Spleen (tissue), 11 donors: Measurements from ENCODE around the gene PIGQ. TPM values are rescaled to one million over a fixed set of nuclear protein-coding genes. Genes with fewer than 3 reads are reported as not detected.

ENCODE experiments used
- DNase-seq: peaks from one replicate; pipeline ENCODE4 v3.0.0-alpha.2; 2020
- H3K27ac ChIP-seq, 8 donors: fragments of 200-600 bp; sonication (generic) in 7 of 8; 1 replicate in 4 of 8; 2 replicates in 4 of 8; pipeline versions ENCODE4 v1.5.0 to v1.8.0; 2016 to 2021; ENCODE audit warnings: inconsistent platforms in 4 of 8, mild to moderate bottlenecking in 4 of 8, moderate library complexity in 1 of 8
- H3K27me3 ChIP-seq, 7 donors: fragments of 200-600 bp; sonication (generic) in 6 of 7; replicated peaks in 1 of 7; 1 replicate in 4 of 7; 2 replicates in 3 of 7; pipeline versions ENCODE4 v1.5.0 to v1.8.0; 2016 to 2021; ENCODE audit warnings: inconsistent platforms in 3 of 7, mild to moderate bottlenecking in 1 of 7
- H3K36me3 ChIP-seq, 6 donors: fragments of 200-600 bp; sonication (generic) in 5 of 6; 1 replicate in 4 of 6; 2 replicates in 2 of 6; pipeline versions ENCODE4 v1.5.0 to v1.8.0; 2016 to 2021; ENCODE audit warnings: inconsistent platforms in 2 of 6
- H3K4me1 ChIP-seq, 6 donors: fragments of 200-600 bp; sonication (generic) in 5 of 6; 1 replicate in 3 of 6; 2 replicates in 3 of 6; pipeline versions ENCODE4 v1.5.0 to v1.8.0; 2016 to 2021; ENCODE audit warnings: inconsistent platforms in 3 of 6
- H3K4me3 ChIP-seq, 8 donors: fragments of 200-600 bp; sonication (generic) in 7 of 8; 1 replicate in 4 of 8; 2 replicates in 4 of 8; pipeline versions ENCODE4 v1.5.0 to v1.8.0; 2016 to 2021; ENCODE audit warnings: inconsistent platforms in 4 of 8, mild to moderate bottlenecking in 4 of 8, moderate library complexity in 2 of 8
- H3K9me3 ChIP-seq, 8 donors: fragments of 200-600 bp; sonication (generic) in 7 of 8; 1 replicate in 4 of 8; 2 replicates in 4 of 8; pipeline versions ENCODE4 v1.5.0 to v1.8.0; 2016 to 2021; ENCODE audit warnings: inconsistent platforms in 4 of 8
- CTCF ChIP-seq, 11 experiments: fragments of 200-600 bp in 7 of 11; fragments of 450-650 bp in 4 of 11; sonication (generic) in 4 of 11; IDR thresholded peaks in 8 of 11; conservative IDR thresholded peaks in 3 of 11; 1 replicate in 7 of 11; 2 replicates in 4 of 11; pipeline versions ENCODE4 v1.4.0 to v1.8.0; 2016 to 2021; ENCODE audit warnings: antibody characterized with exemption in 11 of 11, inconsistent platforms in 4 of 11, mild to moderate bottlenecking in 1 of 11
- POLR2A ChIP-seq, 3 donors: fragments of 450-650 bp; IDR thresholded peaks; one replicate each; pipeline ENCODE4 v1.5.1; 2017; ENCODE audit warnings: antibody characterized with exemption in 3 of 3, mild to moderate bottlenecking in 1 of 3
- POLR2AphosphoS5 ChIP-seq, 3 donors: sonication (generic); formaldehyde crosslinking; IDR thresholded peaks; one replicate each; pipeline ENCODE4 v1.5.1; 2017; ENCODE audit warnings: antibody characterized with exemption in 3 of 3
- WGBS, 5 donors: extraction: QIAGEN DNeasy Blood & Tissue Kit in 3 of 5; methylation state at CpG; one replicate each; pipeline versions ENCODE4 v1.1.5 to v1.1.7; 2013 to 2018; 5-methylcytosine and 5-hydroxymethylcytosine counted together
- intact Hi-C: fragments of 100-400 bp; cut with DNase I; formaldehyde crosslinking; loops from one replicate; pipeline ENCODE4 v1.15.0; 2023; ENCODE audit warnings: low total_unique reads
- polyA plus RNA-seq, 3 donors: library from polyadenylated mRNA; stranded (reverse); fragments of 200-250 nt; gene quantifications; one replicate each; pipeline ENCODE4 v1.2.1, GENCODE V29; 2013
- total RNA-seq, 7 donors: library from RNA; depleted of rRNA in 3 of 7; stranded (reverse); fragments of >200 nt in 3 of 7; fragmentation: NEBNext Ultra II Directional in 4 of 7; extraction: Animal tissue kit (Norgen Biotek cat#: 25700) in 4 of 7; gene quantifications; one replicate each; pipeline versions ENCODE4 v1.1.0 to v1.2.1, GENCODE V29; 2016 to 2021
- donor health status: healthy with polysubstance abuse.
- donor health status: DM: no; HTN: no; CAD: no; lungs with moderate emphysema.
- donor health status: DM: no; HTN: no; CAD: no.
- donor health status: Bipolar disorder and iron deficiency.
- donor health status: healthy.
- donor health status: DM: no; HTN: no; CAD: no.
- donor health status: DM: yes; HTN: yes; CAD: no.

Gene PIGQ
- total and polyA plus RNA-seq, 10 donors = 20.7 to 70.5 (median 39.8) TPM

- intact Hi-C loops = no loop called here
- peaks cover 37 to 88% (median 69%) of the 10 kb centered on the region in 6 donors for H3K4me1 ChIP-seq
- 1 to 4% (median 3%) methylated on average over 29 to 55 of the region's 55 CpGs for WGBS, 5 donors
Measured at GRCh38 chr16:528111-529011, 41.4 kb upstream of the PIGQ start.

GRCh38 chr16:529012-529575 lies 40.7 kb upstream of the PIGQ start:
- WGBS, 5 donors = 33 to 41% (median 39%) methylated on average over 9 to 12 of the region's 12 CpGs
- Histone ChIP-seq H3K9me3 (no peaks in the 10 kb centered on the region), H3K27ac (peak overlapping the region; percentile 50 to 100 (median 83)), H3K4me1 (peaks cover 37 to 88% (median 71%) of the 10 kb centered on the region in 6 donors), H3K27me3 (no peaks in the 10 kb centered on the region), H3K36me3 (peaks cover 0 to 24% (median 0%) of the 10 kb centered on the region in 6 donors), H3K4me3 (peak overlapping the region; percentile 61 to 84 (median 72))
- intact Hi-C loops = no loop called here
- DNase-seq = no peak
- TF ChIP-seq POLR2A (IDR thresholded peaks at IDR 0.05) = no peak
- TF ChIP-seq POLR2AphosphoS5 (IDR thresholded peaks at IDR 0.05) = peak in 2 of 3 donors; percentile 6 to 24

More at GRCh38 chr16:528111-529011, 41.4 kb upstream of the PIGQ start:
- H3K9me3 ChIP-seq = no peaks in the 10 kb centered on the region
- peak overlapping the region; percentile 69 to 100 (median 83) for H3K27ac ChIP-seq
- peak; percentile 88 for DNase-seq
- no peak for TF ChIP-seq CTCF (IDR thresholded peaks at IDR 0.05 in 8 of 11, conservative IDR thresholded peaks at IDR 0.05 in 3 of 11)
- TF ChIP-seq POLR2A (IDR thresholded peaks at IDR 0.05) = no peak
- peak in 1 of 3 donors; percentile 72 for TF ChIP-seq POLR2AphosphoS5 (IDR thresholded peaks at IDR 0.05)
- H3K36me3 ChIP-seq = peaks cover 0 to 17% (median 0%) of the 10 kb centered on the region in 6 donors
- H3K4me3 ChIP-seq = peak overlapping the region; percentile 61 to 84 (median 72)
- H3K27me3 ChIP-seq = no peaks in the 10 kb centered on the region

- no peak for DNase-seq
- Histone ChIP-seq H3K36me3 (peaks cover 0 to 36% (median 0%) of the 10 kb centered on the region in 6 donors), H3K27ac (peak overlapping the region in 5 of 8 donors; percentile 82 to 100 (median 96)), H3K27me3 (no peaks in the 10 kb centered on the region), H3K9me3 (no peaks in the 10 kb centered on the region), H3K4me3 (no peak overlapping the region), H3K4me1 (peaks cover 36 to 88% (median 63%) of the 10 kb centered on the region in 6 donors)
- TF ChIP-seq POLR2A (IDR thresholded peaks at IDR 0.05) (no peak), POLR2AphosphoS5 (IDR thresholded peaks at IDR 0.05) (peak in 1 of 3 donors; percentile 16)
- 83 to 92% (median 88%) methylated on average over 9 to 23 of the region's 23 CpGs for WGBS, 5 donors
- intact Hi-C loops = no loop called here
Measured at GRCh38 chr16:530111-530817, 39.5 kb upstream of the PIGQ start.

- intact Hi-C loops = no loop called here
- Histone ChIP-seq H3K36me3 (peaks cover 0 to 50% (median 9%) of the 10 kb centered on the region in 6 donors), H3K27me3 (no peaks in the 10 kb centered on the region), H3K4me3 (no peak overlapping the region), H3K4me1 (peaks cover 23 to 81% (median 50%) of the 10 kb centered on the region in 6 donors), H3K9me3 (no peaks in the 10 kb centered on the region), H3K27ac (no peak overlapping the region)
- WGBS, 5 donors = 83 to 90% (median 87%) methylated on average over 13 to 16 of the region's 16 CpGs
- no peak for TF ChIP-seq POLR2A (IDR thresholded peaks at IDR 0.05)
- no peak for TF ChIP-seq CTCF (IDR thresholded peaks at IDR 0.05 in 8 of 11, conservative IDR thresholded peaks at IDR 0.05 in 3 of 11)
- no peak for TF ChIP-seq POLR2AphosphoS5 (IDR thresholded peaks at IDR 0.05)
- no peak for DNase-seq
Measured at GRCh38 chr16:531494-532125, 38.2 kb upstream of the PIGQ start.
